Stimulated activated CD8-positive, alpha-beta memory T cell treated with anti-CD3 and anti-CD28 coated beads, Interleukin-4, amount 100 ng/mL, for 24 hours (primary cell): ENCODE data around the gene SVEP1.

Source experiments
- DNase-seq: peaks from one replicate; pipeline ENCODE4 v3.0.0-alpha.2; 2020; ENCODE audit warnings: low read depth

Gene SVEP1

DNA sequence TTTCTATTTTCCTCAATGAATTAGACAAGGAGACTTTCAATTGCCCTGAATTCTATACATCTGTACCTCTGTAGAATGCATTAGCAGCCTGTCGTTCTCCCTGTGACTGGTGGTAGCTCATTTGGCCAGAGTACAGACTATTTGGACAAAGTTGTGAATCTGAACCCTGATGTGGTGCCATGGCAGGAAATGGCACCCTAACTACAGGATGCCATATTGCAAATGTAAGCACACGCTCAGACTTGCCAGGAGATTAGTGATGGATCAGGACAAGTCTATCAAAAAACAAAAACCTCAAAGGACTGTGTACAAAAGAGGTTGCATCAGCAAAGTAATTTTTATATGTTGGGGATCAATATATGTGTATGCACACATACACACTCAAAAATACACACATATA, 58.3 kb downstream of the SVEP1 start:
- DNase-seq, result no peak

DNA sequence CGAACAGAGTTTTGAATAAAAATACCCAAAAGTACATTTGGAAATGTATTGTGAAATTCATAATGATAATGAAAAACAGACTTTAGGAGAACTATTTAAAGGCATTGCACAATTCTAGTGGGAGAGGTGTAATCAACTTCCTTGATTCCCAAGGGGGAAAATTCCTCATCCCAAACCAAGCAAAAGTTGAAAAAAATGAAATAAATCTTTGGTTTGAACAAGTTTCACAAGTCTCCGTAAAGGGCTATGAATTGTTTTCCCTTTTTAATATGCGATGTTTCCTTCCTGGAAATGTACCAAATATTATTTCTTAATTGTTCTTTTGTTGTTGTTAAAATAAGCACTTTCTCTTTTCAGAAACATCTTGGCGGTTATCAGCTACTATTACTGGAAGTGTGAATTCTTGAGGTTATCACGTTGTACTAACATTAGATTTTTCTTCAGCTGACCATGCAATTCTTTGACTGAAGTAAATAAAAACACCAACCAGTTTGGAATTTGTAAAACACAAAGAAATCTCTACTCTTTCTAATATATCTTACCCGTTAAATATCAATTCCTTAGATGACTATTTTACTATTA, 59.3 kb downstream of the SVEP1 start:
- DNase-seq, result no peak

DNA sequence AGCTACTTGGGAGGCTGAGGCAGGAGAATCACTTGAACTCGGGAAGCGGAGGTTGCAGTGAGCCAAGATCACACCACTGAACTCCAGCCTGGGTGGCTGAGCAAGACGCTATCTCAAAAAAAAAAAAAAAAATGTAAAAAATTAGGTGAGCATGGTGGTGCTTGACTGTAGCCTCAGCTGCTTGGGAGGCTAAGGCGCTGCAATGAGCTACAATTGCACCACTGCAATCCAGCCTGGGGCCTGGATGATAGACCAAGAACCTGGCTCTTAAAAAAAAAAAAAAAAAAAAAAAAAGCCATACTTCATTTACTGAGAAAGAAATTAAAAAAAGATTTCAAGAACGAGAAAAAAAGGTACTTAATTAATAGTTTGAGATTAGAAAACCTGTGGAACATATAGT, 62.1 kb downstream of the SVEP1 start:
- DNase-seq, result no peak

DNA sequence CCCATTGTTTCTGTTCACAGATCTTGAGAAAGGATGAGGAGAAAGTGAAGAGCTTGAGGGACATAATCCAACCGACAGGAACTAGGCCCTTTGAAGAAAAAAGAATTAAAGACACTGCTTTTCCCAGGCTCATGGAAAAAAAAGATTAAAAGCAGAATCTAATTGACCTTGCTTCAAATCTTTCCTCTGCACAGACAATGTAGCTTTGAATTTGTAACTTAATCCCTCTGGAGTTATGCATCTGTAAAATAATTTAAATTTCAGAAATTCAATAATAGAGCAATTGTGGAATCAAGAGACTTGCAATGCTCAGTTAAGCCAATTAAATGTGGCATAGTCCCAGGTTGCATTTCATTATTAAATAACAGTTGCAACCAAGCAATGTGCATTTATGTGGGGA, 64.6 kb downstream of the SVEP1 start:
- no peak for DNase-seq

DNA sequence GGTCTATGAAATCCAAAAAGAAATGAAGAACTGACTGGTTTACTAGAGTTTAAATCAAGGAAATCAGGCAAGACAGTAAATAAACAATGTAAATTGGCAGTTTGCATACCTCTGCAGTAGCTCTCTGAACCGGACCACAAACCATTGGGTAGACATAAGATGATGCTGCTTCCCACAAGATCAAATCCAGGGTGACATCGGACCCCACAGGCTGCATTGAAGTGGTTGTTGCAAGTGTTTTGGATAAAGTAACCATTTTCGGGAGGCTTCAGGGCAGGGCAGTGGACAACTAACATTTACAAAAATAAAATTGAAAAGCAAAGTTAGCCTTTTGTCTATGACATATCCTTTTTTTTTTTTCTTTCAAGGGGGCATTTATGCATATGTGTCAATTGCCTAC, 66.7 kb downstream of the SVEP1 start:
- DNase-seq, result no peak

DNA sequence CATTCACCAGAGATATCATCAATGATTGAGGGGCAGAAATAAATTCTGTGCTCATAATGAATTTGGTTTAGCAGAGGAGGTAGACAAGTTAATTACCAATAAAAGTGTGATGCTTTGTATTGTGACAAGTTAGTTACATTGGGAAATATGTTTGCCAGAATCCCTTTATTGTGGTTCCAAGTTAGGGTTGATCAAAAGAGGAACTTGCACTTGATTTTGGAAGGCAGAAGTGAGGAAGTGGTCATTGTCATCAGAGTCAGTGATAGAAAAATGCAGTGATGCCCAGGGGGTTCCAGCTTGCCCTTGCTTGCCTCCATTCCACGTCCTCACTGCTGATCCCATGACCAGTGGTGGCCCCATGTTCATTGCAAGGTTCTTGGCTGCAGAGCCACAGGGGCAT, 69.7 kb downstream of the SVEP1 start:
- DNase-seq, result no peak

DNA sequence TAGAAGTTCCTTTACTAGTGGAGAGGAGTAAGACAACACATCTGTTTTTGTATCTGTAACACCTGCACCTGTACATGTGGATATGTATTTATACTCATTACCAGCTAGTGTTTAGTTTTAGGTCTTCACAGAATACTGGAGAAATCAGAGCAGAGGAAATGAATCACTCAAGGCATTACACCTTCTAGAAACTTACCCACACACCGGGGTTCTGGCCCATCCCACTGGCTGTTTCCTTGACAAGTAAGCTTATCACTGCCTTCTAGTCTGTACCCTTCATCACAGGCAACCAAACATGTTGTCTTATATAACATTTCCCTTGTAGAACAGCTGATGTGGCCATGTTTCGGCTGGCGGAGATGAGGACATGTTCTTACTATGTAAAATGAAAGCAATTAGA, 76.7 kb downstream of the SVEP1 start:
- DNase-seq, result no peak

DNA sequence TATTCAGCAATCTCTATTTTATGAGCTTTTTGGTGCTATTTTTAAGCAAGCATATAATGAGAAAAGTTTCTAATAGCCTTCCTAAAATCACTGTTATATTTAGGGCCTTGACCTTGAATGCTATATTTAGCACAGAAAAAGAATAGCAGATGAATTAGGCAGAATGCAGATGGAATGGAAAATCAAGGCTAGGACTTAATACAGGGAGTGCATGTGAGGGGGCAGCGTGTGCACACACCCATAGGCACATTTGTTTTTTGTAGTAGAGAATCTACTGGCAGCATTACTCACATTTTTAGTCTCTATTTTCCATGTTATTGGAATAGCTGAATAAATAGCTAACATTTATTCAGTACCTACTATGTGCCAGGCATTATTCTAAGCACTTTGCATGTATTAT, 79.9 kb downstream of the SVEP1 start:
- no peak for DNase-seq

DNA sequence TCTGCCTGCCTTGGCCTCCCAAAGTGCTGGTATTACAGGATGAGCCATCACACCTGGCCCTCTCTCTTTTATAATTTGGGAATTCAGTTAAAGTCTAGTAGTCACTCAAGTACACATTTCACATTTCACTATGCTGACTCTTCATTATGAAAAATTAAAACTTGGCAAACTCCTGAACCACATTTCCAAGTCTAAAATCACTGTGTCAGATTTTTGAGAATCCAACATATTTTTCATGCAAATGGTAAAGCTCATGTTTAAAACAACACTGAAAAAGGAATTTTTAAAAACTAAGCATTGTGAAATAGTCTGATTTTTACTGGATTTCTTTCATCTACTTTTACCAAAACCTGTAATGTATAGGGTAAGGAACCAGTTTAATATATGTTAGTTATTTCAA, 92.3 kb downstream of the SVEP1 start:
- DNase-seq, result no peak

DNA sequence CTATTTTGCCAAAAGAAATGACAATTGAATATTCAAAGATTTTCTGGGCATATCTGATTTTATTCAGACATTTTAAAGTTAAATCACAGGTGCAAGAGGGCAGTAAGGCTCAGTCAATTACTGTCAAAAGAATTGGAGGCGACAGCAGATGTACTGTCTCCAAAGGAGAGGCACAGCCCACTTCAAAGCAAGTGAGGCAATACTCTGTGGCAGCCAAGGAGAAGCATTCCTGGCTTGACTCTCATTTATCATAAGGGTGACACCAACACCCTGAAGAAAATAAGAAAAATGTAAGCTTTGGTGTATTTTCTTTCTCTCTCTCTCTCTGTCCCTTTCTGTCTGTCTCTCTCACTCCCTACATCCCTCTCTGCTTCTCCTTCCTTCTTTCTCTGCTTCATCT, 93.3 kb downstream of the SVEP1 start:
- DNase-seq, result no peak

DNA sequence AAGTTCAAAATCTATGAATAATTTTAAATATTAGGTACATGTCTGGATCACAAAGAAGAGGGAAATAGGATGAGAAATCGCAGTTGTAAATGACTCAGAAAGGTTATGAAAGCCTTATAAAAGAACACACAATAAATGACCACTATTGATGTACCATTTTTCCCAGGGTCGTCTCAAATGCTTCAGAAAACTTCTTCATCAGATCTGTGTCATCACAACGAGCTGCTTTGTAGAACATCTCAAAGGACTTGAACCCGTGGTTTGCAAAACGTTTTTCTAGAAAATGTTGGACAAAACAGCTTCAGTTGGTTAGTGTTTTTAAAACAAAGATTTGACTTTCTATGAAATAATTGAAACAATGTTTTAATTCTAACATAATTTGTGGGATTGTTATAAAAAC, 100.1 kb downstream of the SVEP1 start:
- no peak for DNase-seq

DNA sequence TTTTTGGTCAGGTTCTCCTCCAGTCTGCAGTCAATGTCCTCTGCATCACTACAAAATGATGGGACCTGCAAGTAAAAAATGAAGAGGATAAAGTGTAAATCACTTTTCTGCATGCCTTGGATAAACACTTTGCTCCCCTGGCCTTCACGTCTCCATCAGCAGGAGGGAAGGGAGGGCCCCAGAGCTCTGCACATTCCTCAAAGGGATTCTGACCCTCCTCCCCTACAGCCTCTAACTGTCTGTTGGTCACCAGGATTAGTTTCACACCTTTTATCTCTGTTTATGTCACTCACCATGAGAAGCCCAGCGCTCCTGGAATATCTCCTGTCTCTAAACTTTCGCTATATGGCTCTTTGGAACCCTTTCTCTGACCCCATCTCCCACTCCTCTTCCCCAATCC, 103.3 kb downstream of the SVEP1 start:
- DNase-seq, result no peak

DNA sequence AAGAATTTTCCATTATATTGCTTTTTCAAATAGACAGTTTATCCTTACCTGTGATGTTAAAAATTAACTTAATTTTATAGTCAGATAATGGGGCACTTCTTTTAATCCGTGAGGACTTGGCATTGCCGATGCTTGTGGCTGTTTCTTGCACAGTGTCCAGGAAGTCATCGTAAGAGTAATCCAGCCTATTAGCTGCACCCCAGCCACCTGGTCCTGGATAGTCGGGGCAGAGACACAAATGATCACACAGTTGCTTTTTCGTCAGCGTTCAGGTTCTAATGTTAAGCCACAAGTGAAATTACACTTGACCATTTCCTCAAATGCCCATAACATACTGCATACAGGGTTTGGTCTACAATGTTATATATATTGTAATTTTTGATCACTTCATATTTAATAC, 107.4 kb downstream of the SVEP1 start:
- no peak for DNase-seq

DNA sequence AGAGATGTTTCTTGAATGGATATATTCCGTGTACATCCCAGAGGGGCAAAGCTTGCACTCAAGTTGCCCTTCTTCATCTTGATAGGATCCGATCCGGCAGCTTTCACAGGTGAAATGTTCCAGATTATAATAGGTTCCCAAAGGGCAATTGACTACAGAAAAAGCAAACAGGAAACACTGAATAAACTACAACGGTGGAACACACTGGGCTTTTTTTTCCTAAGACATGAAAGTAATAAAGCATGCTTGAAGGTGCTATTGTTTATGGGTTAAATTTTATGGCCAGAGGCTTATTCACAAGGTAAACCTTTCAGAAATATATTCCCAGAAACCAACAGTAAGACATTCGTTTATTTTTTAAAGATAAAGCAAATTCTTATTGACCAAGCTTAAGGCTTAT, 110.6 kb downstream of the SVEP1 start:
- DNase-seq, result no peak

DNA sequence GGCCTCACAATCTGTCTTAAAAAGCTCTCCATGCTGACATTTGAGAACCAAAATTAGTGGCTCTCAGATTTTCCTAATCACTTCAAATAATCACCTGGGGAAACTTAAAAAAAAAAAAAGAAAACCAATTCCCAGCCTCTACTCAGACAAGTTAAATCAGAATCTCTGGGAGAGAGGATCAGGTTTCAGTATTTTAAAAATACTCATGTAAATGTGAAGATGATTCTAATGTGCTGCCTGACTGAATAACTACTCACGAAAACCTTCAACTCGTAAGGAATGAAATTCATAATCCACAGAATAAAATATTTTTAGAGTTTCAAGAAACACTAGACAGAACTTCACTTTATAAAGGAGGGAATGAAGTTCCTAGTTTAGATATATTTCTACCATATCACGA, 114.4 kb downstream of the SVEP1 start:
- no peak for DNase-seq

DNA sequence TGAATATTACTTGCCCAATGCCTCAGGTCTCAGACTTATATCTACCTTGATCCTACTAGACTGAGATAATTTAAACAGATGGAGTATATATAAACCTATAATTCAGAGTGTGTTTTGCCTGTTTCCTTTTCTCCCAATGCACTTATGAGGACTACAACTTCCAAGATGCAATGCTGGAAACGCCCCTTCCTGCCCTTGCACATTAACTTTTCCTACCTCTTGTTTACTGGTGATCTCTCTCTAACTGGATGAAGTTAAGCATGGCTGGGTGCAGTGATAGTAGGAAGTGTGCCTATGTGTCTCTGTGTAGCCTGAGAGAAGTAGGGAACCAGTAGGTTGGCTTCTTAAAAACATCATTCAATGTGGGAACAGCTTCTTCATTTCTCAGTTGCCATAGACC, 115.2 kb downstream of the SVEP1 start:
- no peak for DNase-seq

DNA sequence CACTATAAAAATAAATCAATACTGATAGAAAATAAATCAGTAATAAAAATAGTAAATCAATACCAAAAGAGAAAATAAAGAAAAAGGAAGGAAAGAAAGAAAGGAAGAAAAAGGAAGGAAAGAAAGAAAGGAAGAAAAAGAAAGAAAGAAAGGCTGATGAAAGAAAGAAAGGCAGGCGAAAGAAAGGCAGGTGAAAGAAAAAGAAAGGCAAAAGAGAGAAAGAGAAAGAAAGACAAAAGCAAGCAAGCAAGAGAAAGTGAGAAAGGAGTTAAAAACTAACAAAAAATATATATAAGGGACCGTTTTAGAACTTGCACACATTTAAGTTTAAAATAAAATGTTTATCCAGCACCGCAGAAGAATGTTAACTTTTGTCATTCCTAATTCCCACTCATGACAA, 116.0 kb downstream of the SVEP1 start:
- no peak for DNase-seq

DNA sequence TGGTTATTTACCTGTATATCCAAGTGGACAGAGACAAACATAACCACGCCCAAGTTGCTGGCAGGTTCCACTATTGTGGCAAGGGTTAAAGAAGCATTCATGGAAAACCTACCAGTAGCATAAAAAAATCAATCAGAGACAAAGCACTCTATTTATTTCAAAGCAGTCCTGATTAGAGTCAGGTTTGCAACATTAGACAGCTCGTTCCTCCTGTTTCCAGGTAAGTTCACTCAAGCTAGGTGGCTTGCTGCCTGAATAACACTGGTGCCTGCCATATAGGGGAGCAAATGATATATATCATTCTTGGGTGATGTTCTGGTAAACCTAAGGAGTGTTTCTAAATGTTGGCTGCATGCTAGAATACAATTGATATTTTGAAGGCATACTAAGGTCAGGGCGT, 122.3 kb downstream of the SVEP1 start:
- DNase-seq, result no peak

DNA sequence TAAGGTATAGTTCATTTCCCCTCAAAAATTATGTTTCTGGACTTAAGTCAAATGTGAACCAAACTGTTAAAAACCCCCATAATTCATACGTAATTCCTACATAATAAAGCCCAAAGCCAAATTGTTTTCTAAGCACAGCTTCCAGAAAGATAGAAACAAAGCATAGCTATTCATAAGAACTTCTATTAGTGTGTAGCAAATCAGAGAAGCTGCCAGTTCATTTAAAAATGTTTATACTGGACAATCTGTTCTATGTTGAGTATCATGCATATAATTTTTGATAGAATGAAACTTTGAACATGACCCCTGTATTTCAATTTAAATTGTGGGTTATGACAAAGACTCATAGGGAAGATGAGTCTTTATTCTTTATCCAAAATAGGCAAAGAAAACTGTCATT, 122.9 kb downstream of the SVEP1 start:
- no peak for DNase-seq

DNA sequence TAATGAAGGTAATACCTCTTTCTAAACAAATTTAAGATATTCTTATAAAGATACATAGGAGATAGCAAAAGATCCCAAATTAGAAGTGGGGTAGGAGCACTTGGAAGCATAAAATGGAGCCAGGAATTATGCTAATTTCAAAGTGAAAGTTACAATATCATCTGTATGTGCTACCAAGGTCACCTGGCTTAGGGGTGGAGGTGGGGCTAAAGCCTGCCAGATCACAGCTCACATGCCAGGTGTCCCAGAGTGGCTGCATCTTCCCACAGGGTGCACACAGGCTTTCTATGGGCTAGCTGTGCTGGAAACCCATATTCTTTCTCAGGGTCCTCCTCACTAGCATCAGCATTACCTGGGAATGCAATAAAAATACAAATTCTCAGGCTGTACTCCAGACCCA, 123.7 kb downstream of the SVEP1 start:
- no peak for DNase-seq

DNA sequence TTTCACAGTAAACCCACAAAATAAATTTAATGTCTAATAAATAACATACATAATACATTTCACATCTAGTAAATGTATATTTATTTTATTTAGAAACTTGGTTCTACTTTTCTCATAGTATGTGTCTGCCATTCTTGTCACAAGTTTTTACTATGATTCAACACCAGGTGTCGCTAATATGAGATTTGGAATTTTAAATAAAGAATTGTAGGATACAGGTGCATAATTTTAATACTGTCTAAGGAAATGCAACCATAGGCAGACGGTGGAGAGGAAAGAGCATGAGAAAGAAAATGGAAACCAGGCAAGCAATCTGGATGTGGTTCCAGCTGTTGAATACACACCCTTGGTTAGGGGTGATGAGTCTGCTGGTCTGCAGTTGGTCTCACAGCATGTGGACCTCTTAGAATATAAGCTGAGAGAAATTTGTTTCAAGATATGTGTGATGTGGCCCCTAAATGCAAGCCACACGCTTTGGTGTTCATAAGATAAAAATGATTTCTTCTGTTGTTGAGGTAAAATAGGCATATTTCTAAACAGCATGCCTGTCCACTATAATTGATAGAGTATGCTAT, 127.2 kb downstream of the SVEP1 start:
- DNase-seq, result no peak

DNA sequence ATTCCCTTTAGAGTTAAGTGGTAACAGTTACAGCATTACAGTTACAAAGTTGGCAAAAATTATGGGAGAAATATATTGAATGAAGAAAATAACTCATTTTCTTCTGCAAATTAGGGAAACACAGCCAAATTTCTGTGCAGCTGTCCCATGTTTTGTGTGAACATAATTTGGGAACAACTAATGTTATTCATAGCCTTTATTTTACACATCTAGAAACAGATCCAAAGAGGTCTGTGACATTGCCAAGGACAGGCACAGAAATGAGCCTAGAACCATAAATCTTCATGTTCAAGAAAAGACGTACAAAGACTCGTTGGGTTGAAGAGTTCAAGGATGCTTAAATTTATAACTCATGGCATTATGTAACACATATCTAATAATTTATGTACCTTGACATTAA, 127.8 kb downstream of the SVEP1 start:
- no peak for DNase-seq

DNA sequence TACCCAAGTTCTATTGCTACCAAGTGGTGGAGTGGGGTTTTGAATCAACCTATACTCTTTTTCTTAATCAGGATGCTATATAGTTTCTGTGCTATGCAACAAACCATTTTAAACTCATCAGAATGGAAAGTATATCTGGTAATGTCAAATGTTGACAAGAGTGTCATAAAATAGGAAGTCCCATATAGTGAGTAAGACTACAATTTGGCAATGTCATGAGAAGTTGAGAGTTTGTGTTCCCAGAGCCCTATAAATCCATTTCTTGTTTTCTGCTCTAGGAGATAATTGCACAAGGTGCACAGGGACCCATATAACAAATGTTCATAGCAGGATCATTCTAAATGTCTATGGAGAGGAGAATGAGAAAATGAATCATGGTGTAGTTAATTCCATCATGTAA, 132.1 kb downstream of the SVEP1 start:
- DNase-seq, result no peak

DNA sequence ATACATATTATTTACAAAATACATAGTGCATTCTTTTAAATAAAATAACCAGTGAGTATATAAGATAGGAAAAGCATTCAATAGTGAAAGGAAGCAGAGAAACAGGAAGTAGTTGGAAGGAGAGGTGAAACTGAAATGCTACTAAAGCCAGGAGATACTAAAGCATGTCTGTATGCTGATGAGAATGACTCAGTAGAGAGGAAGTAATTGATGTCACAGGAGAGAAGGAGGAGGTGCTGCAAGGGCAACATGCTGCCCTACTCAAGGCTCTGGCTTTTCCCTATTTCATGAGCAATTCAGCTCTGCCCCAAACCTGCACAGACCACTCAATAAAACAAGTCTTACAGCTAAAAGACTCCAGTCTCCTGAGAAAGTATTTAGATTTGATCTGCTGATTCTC, 133.4 kb downstream of the SVEP1 start:
- no peak for DNase-seq

DNA sequence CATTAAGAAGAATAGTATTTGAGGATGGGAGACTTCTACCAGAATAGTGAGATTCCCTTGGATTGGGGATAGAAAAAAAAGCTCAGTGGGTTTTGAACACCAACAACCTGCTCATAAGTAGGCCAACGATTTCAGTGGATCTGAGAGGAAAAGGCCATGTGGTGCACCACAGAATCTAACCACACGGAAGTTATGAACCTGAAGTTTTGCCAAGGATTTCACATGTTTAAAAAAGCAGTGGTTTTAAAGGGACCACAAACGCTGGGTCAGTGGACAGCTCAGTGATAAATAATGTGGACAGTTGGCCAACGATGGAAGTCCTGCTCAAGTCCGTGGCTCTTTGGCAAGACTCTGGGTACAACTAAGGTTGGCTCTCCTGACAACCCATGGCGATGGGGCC, 134.6 kb downstream of the SVEP1 start:
- DNase-seq, result no peak
